Kidney (tissue), 14 donors: ENCODE measurements around the gene GDF2. TPM values are rescaled to one million over a fixed set of nuclear protein-coding genes. Genes with fewer than 3 reads are reported as not detected.

ENCODE experiments used
- DNase-seq, 5 donors: peaks; one replicate each; pipeline ENCODE4 v3.0.0-alpha.2; 2013 to 2020
- FAIRE-seq: peaks from 2 replicates; lab custom pipeline; 2012; peaks lifted over from hg19 to GRCh38; lab: Jason Lieb, UNC
- H3K27ac ChIP-seq, 2 donors: one replicate each; pipeline ENCODE4 v1.7.0; 2013; ENCODE audit warnings: low read depth in 2 of 2, low read length in 2 of 2, inconsistent platforms in 1 of 2
- H3K27me3 ChIP-seq: one replicate; pipeline ENCODE4 v1.7.1; 2013; ENCODE audit warnings: low read length, inconsistent platforms; ENCODE audit not compliant: control insufficient read depth, insufficient read depth
- H3K36me3 ChIP-seq, 3 donors: one replicate each; pipeline versions ENCODE4 v1.7.0 to v1.7.1; 2013; ENCODE audit warnings: low read length in 3 of 3, control low read depth in 1 of 3, inconsistent platforms in 1 of 3; ENCODE audit not compliant: insufficient read depth in 3 of 3, control insufficient read depth in 2 of 3
- H3K4me1 ChIP-seq, 3 donors: one replicate each; pipeline versions ENCODE4 v1.7.0 to v1.7.1; 2013; ENCODE audit warnings: low read length in 3 of 3, inconsistent platforms in 1 of 3, low read depth in 1 of 3; ENCODE audit not compliant: control insufficient read depth in 2 of 3, insufficient read depth in 2 of 3
- H3K4me3 ChIP-seq, 3 donors: one replicate each; pipeline versions ENCODE4 v1.7.0 to v1.8.1; 2013; ENCODE audit warnings: low read length in 3 of 3, control low read depth in 1 of 3, inconsistent platforms in 1 of 3
- H3K9ac ChIP-seq, 3 donors: one replicate each; pipeline versions ENCODE4 v1.7.0 to v1.7.1; 2013; ENCODE audit warnings: low read length in 3 of 3, control low read depth in 1 of 3, inconsistent platforms in 1 of 3
- H3K9me3 ChIP-seq, 3 donors: one replicate each; pipeline versions ENCODE4 v1.7.0 to v1.7.1; 2013; ENCODE audit warnings: low read length in 3 of 3, control low read depth in 1 of 3, inconsistent platforms in 1 of 3; ENCODE audit not compliant: control insufficient read depth in 2 of 3, insufficient read depth in 1 of 3
- intact Hi-C: fragments of 100-400 bp; cut with DNase I; formaldehyde crosslinking; loops from one replicate; pipeline ENCODE4 v1.11.1; 2022
- polyA plus RNA-seq: library from polyadenylated mRNA; stranded (reverse); fragments of 350-450 nt; fragmentation: Illumina TruSeq; extraction: RNeasy Lipid Tissue Mini Kit (QIAGEN cat#74804); gene quantifications from one replicate; pipeline ENCODE4 v1.2.3, GENCODE V29; 2014; ENCODE audit warnings: low read depth, low replicate concordance; ENCODE audit not compliant: insufficient read depth
- total RNA-seq: library from RNA; stranded (reverse); fragmentation: NEBNext Ultra II Directional; extraction: Animal tissue kit (Norgen Biotek cat#: 25700); gene quantifications from one replicate; pipeline ENCODE4 v1.2.1, GENCODE V29; 2021
- TF ChIP-seq, protein P1 (sequence below): IDR thresholded peaks from 3 replicates; pipeline ENCODE4 v1.5.1; 2012; ENCODE audit warnings: mild to moderate bottlenecking, moderate library complexity, borderline replicate concordance; ENCODE audit not compliant: insufficient read depth; ENCODE audit errors: extremely low read depth
- donor health status: control.
- donor health status: control.
- donor health status: control.
- donor health status: control.
- donor health status: control.
- donor health status: DM: yes; HTN: yes; CAD: no.
- donor health status: Normal renal cell carcinoma (clear cell type).

Gene GDF2
- total and polyA plus RNA-seq, 2 donors from 2014 or later = not detected

DNA sequence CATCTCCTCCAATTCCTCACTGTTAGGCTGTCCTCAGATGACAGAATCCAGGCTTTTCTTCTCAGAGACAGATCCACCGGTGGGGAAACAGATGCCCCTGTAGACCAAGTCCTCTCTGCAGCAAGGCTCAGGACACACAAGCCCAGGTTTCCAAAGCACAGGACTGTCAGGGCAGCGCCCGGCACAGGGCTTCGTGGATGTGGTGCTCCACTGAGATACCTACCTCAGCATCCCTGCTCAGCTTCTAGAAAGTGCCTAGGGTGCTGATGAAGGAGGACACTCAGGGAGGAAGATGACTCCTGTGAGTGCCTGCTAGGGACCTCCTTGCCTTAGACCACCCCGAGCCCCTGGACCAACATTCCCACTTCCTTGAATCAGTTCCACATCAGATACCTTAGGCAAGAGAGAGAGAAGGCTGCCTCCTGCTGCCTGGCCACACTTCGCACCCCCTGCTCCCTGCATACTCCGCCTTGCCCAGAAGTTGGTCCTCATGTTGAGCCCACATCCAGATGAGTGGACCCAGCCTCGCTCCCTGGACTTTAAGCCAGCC, 17.0 kb downstream of the GDF2 start:
- Histone ChIP-seq H3K9me3 (no peaks in the 10 kb centered on the region), H3K4me3 (no peak overlapping the region), H3K4me1 (no peaks in the 10 kb centered on the region), H3K9ac (no peak overlapping the region), H3K27me3 (no peaks in the 10 kb centered on the region), H3K36me3 (no peaks in the 10 kb centered on the region), H3K27ac (no peak overlapping the region)
- intact Hi-C loops = no loop called here
- DNase-seq = peak in 1 of 5 donors; percentile 32
- no peak for FAIRE-seq
- TF ChIP-seq, protein P1, sequence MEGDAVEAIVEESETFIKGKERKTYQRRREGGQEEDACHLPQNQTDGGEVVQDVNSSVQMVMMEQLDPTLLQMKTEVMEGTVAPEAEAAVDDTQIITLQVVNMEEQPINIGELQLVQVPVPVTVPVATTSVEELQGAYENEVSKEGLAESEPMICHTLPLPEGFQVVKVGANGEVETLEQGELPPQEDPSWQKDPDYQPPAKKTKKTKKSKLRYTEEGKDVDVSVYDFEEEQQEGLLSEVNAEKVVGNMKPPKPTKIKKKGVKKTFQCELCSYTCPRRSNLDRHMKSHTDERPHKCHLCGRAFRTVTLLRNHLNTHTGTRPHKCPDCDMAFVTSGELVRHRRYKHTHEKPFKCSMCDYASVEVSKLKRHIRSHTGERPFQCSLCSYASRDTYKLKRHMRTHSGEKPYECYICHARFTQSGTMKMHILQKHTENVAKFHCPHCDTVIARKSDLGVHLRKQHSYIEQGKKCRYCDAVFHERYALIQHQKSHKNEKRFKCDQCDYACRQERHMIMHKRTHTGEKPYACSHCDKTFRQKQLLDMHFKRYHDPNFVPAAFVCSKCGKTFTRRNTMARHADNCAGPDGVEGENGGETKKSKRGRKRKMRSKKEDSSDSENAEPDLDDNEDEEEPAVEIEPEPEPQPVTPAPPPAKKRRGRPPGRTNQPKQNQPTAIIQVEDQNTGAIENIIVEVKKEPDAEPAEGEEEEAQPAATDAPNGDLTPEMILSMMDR = no peak

DNA sequence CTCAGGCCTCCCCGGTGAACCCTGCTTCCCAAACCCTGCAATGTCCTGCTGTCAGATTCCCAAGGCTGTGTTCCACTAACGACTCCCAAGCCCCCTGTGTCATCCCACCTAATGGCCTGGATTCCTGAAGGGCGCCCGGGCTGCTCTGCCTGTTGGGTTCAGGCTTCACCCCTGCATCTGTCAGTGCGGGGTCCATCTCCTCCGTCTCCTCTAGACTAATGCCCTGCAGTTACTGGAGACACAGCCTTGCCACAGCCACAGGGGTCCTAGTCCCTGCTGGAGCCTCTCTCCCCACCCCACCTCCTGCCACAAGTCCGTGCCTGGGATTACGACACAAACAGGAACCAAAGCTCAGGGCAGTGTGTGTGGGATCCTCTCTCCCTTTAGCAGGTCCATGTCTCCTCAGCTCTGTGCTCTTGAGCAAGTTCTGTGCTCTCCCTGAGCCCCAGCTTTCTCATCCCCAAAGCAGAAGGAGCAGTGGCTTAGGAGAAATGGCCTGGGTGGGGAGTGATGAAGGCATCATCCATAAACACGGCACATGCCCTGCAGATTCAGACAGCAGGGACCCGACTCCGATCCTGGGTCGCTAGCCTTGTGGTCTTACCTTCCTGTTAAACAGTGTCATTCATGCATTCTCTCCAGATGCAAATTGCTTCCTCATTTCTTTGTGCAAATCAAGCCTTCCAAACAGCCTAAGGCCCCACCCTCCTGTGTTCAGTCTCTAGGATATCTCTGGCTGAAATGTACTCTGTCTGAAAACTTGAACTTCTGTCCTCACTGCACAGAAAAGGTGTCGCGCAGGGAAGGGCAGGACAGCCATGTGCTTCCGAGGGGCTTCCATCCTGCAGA, 17.7 kb downstream of the GDF2 start:
- FAIRE-seq (no peak), DNase-seq (peak in 1 of 5 donors; percentile 49)
- H3K27ac ChIP-seq = no peak overlapping the region
- H3K9ac ChIP-seq = no peak overlapping the region
- H3K4me3 ChIP-seq = no peak overlapping the region
- H3K9me3 ChIP-seq = no peaks in the 10 kb centered on the region
- intact Hi-C loops = no loop called here
- TF ChIP-seq, protein P1 = no peak
- no peaks in the 10 kb centered on the region for H3K27me3 ChIP-seq
- no peaks in the 10 kb centered on the region for H3K36me3 ChIP-seq
- H3K4me1 ChIP-seq = no peaks in the 10 kb centered on the region

DNA sequence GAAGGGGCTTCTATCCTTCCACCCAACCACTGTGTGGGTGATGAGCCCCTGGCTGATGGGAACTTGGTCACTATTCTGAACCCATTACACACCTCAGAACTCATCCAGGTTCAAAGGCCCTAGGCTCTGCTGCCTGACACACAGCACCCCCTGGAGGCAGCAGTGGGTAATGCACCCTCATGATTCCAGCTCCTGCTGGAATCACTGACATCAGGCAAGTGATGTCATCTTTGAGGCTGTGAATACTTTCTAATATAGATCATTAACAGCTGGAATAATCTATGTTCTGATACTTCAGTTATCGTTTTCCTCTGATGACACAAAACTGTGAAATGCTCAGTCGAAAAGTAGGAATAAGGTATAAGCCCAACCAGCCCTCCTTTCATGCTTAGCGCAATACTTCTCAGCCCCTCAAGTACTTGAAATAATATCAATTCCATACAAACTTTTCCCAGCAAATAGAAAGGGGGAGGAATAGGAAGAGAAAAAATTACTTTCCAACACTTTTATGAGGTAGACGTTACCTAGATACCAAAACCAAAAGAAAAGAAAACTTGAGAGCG, 18.4 kb downstream of the GDF2 start:
- Histone ChIP-seq H3K9me3 (no peaks in the 10 kb centered on the region), H3K9ac (no peak overlapping the region), H3K27me3 (no peaks in the 10 kb centered on the region), H3K4me3 (no peak overlapping the region), H3K27ac (no peak overlapping the region), H3K4me1 (no peaks in the 10 kb centered on the region), H3K36me3 (no peaks in the 10 kb centered on the region)
- intact Hi-C loops = no loop called here
- TF ChIP-seq, protein P1 = peak; percentile 80
- DNase-seq = peak; percentile 53 to 79 (median 64)
- no peak for FAIRE-seq
